Tongue (tissue), 3 donors: Measurements from ENCODE around the gene CGB7. TPM values are rescaled to one million over a fixed set of nuclear protein-coding genes. Genes with fewer than 3 reads are reported as not detected.

Experiments used
- DNase-seq: peaks from one replicate; pipeline ENCODE4 v3.0.0-alpha.2; 2015
- small RNA-seq: library from RNA; depleted of rRNA; stranded (forward); fragments of <200 nt; gene quantifications from one replicate; pipeline ENCODE3, GENCODE V24; 2014; ENCODE audit warnings: low replicate concordance
- total RNA-seq: library from RNA; depleted of rRNA; stranded (reverse); fragments of >200 nt; gene quantifications from one replicate; pipeline ENCODE4 v1.2.3, GENCODE V29; 2014

CGB7 gene
- total RNA-seq, 1 donor from 2014 or later: 0.21 TPM

DNA sequence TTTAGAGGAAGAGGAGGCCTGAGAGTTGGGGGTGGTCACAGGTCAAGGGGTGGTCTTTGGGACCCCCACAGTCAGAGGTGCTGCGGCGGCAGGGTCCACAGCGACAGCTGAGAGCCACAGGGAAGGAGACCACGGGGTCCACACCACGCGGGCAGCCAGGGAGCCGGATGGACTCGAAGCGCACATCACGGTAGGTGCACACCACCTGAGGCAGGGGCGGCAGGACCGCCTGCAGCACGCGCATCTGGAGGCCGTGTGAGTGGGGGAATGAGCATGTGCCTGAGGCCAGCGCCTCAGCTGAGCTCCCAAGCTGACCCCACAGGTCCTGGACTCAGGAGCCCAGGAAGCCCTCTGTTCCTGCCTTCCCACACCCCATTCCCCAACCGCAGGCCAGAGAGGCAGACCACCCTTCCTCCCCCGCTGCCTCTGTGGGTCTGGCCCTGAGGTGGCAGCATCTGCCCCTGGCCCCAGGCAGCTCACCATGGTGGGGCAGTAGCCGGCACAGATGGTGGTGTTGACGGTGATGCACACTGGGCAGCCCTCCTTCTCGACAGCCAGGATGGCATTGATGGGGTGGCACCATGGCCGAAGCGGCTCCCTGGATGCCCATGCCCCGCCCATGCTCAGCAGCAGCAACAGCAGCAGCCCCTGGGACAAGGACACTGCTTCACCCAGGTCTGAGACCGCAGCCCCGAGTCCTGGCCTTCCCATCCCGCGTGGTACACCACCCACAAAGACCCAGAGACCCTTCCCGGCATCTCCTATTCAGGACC is 41.3 kb downstream of the CGB7 start:
- no peak for DNase-seq

DNA sequence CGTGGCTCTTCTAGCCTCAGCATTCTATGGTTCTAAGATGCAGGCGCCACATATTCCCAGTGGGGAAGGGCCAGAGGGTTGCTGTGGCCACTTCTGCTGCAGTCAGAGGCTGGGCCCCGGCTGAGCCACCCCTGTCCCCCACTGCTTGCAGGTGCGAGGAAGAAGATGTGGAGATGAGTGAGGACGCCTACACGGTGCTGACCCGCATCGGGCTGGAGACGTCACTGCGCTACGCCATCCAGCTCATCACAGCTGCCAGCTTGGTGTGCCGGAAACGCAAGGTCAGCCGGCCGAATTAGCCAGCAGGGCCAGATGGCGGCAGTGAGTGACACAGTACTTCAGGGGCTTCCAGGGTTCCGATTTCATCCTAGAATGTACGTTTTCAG is 42.7 kb downstream of the CGB7 start:
- no peak for DNase-seq

DNA sequence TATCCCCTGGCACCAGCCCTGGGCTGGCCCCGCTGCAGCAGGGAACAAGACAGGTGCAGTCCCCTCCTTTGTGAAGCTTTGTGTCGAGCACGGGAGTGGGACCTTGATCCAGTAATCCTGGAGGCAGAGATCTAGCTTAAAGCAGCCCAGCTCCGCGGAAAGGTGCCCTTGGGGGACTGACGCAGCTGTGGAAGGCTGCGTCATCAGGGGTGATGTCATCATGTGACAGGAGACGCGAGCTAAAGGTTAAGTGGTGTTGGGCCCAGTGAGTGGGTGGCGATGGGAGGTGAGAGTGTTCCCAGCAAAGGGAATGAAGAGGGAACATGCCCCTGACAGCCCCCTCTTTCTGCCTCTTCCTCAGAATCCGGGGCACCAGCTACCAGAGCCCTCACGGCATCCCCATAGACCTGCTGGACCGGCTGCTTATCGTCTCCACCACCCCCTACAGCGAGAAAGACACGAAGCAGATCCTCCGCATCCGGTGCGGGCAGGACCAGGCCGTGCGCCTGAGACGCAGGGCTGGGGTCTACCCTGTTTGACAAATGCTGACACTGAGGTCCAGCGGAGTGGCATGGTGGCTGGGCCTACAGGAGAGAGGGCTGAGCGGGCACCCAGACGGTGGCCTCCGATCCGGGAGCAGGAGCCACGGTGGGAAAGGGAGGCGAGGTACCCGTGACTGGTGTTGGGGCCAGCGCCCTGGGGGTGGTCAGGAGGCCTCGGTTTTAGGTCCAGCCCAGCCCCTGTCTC is 43.3 kb downstream of the CGB7 start:
- DNase-seq: no peak

DNA sequence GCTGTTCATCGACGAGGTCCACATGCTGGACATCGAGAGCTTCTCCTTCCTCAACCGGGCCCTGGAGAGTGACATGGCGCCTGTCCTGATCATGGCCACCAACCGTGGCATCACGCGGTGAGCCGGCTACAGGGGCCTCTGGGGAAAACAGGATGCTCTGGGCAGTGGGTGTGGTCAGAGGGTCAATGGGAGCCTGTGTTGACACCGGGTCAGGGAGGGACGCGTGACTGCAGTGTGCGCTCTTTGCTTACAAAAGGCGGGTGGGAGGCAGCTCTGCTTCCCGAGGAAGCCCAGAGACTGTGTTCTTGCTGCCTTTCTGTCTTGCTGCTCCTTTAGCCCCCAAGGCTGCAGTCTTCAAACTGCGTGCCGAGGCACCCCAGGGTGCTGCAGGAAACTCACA is 46.4 kb downstream of the CGB7 start:
- DNase-seq: no peak

DNA sequence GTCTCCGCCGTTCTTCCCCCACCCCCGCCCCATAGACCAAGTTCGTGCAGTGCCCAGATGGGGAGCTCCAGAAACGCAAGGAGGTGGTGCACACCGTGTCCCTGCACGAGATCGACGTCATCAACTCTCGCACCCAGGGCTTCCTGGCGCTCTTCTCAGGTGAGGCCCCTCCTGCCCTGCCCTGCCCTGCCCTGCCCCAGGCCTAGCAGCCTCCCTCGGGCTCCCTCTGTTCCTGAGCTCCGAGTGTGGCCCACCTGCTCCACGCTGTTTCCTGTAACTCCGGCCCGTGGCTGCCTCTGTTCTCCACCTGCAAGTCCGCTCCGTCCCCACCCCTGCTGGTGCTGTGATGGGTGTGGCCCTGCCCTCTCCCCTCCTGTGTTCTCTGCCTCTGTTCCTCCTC is 47.1 kb downstream of the CGB7 start:
- DNase-seq: no peak

DNA sequence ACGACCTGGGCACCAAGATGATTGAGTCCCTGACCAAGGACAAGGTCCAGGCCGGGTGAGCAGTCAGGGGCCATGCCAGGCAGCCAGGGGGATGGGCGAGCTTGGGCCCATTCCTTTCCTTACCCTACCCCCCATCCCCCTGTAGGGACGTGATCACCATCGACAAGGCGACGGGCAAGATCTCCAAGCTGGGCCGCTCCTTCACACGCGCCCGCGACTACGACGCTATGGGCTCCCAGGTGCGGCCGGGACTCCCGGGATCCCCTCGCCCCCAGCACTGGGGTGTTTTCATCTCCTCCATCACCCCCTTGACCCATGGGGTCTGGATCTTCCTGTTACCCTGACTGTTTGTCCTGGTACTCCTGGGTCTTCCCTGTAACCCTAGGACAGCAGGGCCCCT is 47.7 kb downstream of the CGB7 start:
- DNase-seq: no peak

DNA sequence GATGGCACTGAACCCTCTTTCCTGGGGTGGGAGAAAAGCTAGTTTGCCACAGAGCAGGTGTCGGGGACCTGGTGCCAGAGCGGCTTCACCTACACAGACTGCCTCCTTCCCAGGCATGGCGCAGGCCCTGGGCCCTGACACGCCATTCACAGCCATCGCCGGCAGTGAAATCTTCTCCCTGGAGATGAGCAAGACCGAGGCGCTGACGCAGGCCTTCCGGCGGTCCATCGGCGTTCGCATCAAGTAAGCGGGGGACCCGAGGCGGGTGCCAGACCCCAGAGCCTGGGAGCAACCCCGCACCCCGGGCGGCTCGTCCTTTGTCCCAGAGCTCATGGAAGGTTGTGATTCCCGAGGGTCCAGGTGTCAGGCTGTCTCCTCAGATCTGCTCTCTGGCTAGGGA is 50.6 kb downstream of the CGB7 start:
- DNase-seq: no peak

DNA sequence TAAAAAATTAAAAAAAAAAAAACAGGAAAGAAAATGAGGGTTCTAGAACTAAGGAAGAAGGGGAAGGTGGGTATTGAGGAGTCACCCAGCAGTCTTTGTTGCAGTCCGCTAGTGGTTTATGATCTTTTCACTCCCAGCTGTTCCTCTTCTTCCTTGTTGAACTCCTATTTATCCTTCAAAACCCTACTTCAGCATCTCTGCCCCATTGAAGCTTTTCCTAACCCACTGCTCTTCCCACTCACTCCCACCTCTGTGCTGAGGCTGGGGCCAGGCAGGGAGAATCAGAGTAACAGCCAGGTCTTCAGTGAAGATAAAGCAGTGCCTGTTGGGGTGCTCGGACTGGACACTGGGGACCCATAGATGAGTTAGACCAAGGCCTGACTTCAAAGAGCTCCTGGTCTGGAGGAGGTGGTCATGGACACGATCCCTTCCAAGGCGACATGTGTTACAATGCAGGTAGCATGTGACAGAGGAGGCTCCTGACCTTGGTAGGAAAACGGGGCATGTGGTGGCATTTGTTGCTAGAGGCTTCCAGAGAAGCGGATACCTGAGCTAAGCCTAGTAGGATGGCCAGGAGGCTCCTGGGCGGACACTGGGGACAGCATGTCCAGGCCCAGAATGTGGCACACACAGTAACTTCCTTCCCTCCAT is 52.5 kb downstream of the CGB7 start:
- no peak for DNase-seq

Small RNAs within 50 kb of the gene (small RNA-seq; reads per million reads assigned to genes)
- 0.05 reads per million for gene MIR6798
- not detected for gene RN7SL708P

Other genes with a start within 250 kb of the CGB7 start
- 23.1 TPM for gene BCAT2, start 246.7 kb downstream of the CGB7 start, total RNA-seq
- 1.2 TPM for gene HSD17B14, start 221.3 kb downstream of the CGB7 start, total RNA-seq
- 18.1 TPM for gene PLEKHA4, start 189.1 kb downstream of the CGB7 start, total RNA-seq
- 64.0 TPM for gene PPP1R15A, start 185.3 kb downstream of the CGB7 start, total RNA-seq
- gene TULP2, start 159.0 kb downstream of the CGB7 start, total RNA-seq: not detected
- 154 TPM for gene NUCB1, start 157.4 kb downstream of the CGB7 start, total RNA-seq
- not detected for gene DHDH, start 124.0 kb downstream of the CGB7 start, total RNA-seq
- 22.1 TPM for gene BAX, start 102.9 kb downstream of the CGB7 start, total RNA-seq
- 430 TPM for gene FTL, start 92.4 kb downstream of the CGB7 start, total RNA-seq
- gene GYS1, start 64.4 kb downstream of the CGB7 start, total RNA-seq: 88.6 TPM
- gene RUVBL2, start 63.9 kb downstream of the CGB7 start, total RNA-seq: 96.6 TPM
- gene LHB, start 40.7 kb downstream of the CGB7 start, total RNA-seq: not detected
- gene CGB3, start 33.4 kb downstream of the CGB7 start, total RNA-seq: not detected
- not detected for gene CGB2, start 25.9 kb downstream of the CGB7 start, total RNA-seq
- not detected for gene CGB1, start 20.9 kb downstream of the CGB7 start, total RNA-seq
- not detected for gene CGB5, start 13.9 kb downstream of the CGB7 start, total RNA-seq
- not detected for gene CGB8, start 8.6 kb downstream of the CGB7 start, total RNA-seq
- gene NTF4, start 7.1 kb upstream of the CGB7 start, total RNA-seq: 6.5 TPM
- gene KCNA7, start 14.9 kb upstream of the CGB7 start, total RNA-seq: 15.7 TPM
- 150 TPM for gene SNRNP70, start 27.7 kb upstream of the CGB7 start, total RNA-seq
- 6.1 TPM for gene LIN7B, start 56.6 kb upstream of the CGB7 start, total RNA-seq
- gene C19orf73, start 61.4 kb upstream of the CGB7 start, total RNA-seq: 0.51 TPM
- 9.7 TPM for gene PPFIA3, start 61.8 kb upstream of the CGB7 start, total RNA-seq
- gene HRC, start 97.6 kb upstream of the CGB7 start, total RNA-seq: 154 TPM
- 28.2 TPM for gene TRPM4, start 100.0 kb upstream of the CGB7 start, total RNA-seq